GM18907 (cell line): ENCODE results near the gene IFT172.

Experiments used
- ATAC-seq: cut with Tn5 transposase; IDR thresholded peaks from one replicate; pipeline ENCODE4 v1.9.1; 2021; ENCODE audit warnings: mild to moderate bottlenecking, moderate library complexity; ENCODE audit not compliant: unreplicated experiment

IFT172 gene

GRCh38 chr2:27494284-27494943 lies 4.9 kb upstream of the IFT172 start:
- ATAC-seq: no peak

- no peak for ATAC-seq
These were observed 4.4 kb upstream of the IFT172 start for GRCh38 chr2:27493948-27494283.

GRCh38 chr2:27492557-27492956 lies 3.0 kb upstream of the IFT172 start:
- ATAC-seq: no peak

- peak; percentile 10 for ATAC-seq
These were observed 435 bp downstream of the IFT172 start for GRCh38 chr2:27489118-27489497.

- no peak for ATAC-seq
These were observed 4.0 kb downstream of the IFT172 start for GRCh38 chr2:27485496-27485895.

- no peak for ATAC-seq
These were observed 17.6 kb downstream of the IFT172 start for GRCh38 chr2:27471961-27472360.

GRCh38 chr2:27464443-27464842 lies 25.1 kb downstream of the IFT172 start:
- ATAC-seq: no peak

- no peak for ATAC-seq
These were observed 28.4 kb downstream of the IFT172 start for GRCh38 chr2:27461118-27461517.

- no peak for ATAC-seq
These were observed 35.6 kb downstream of the IFT172 start for GRCh38 chr2:27453968-27454367.

GRCh38 chr2:27451095-27451494 lies 38.4 kb downstream of the IFT172 start:
- ATAC-seq: no peak

GRCh38 chr2:27448381-27448780 lies 41.2 kb downstream of the IFT172 start:
- no peak for ATAC-seq

GRCh38 chr2:27446057-27446456 lies 43.5 kb downstream of the IFT172 start:
- ATAC-seq: no peak

- no peak for ATAC-seq
These were observed 43.9 kb downstream of the IFT172 start for GRCh38 chr2:27445615-27446014.

GRCh38 chr2:27445155-27445554 lies 44.4 kb downstream of the IFT172 start:
- no peak for ATAC-seq

- ATAC-seq: no peak
These were observed 46.6 kb downstream of the IFT172 start for GRCh38 chr2:27442920-27443282.

- ATAC-seq: no peak
These were observed 47.3 kb downstream of the IFT172 start, which contains the start of gene KRTCAP3 for GRCh38 chr2:27441958-27442919. KRTCAP3 (plus strand) TSS chr2:27442381; CDS start chr2:27442413, 32 bp downstream.

GRCh38 chr2:27441226-27441926 lies 48.2 kb downstream of the IFT172 start:
- ATAC-seq: no peak

- no peak for ATAC-seq
These were observed 53.9 kb downstream of the IFT172 start for GRCh38 chr2:27435628-27436027.

- ATAC-seq: no peak
These were observed 58.1 kb downstream of the IFT172 start for GRCh38 chr2:27431395-27431794.

GRCh38 chr2:27428978-27429541 lies 60.5 kb downstream of the IFT172 start:
- peak; percentile 77 for ATAC-seq
